Heart left ventricle (tissue), 13 donors: ENCODE results near the gene SYNJ1.

ENCODE experiments used
- POLR2A ChIP-seq, 2 donors: fragments of 450-650 bp; IDR thresholded peaks; one replicate each; pipeline ENCODE4 v1.6.1; 2017; ENCODE audit warnings: antibody characterized with exemption in 2 of 2, mild to moderate bottlenecking in 2 of 2, moderate library complexity in 2 of 2
- TF ChIP-seq, protein P1 (sequence below), 12 donors: fragments of 200-600 bp; sonication (generic) in 4 of 12; IDR thresholded peaks; one replicate each; pipeline versions ENCODE4 v1.5.0 to v1.8.0; 2018 to 2022; ENCODE audit warnings: antibody characterized with exemption in 12 of 12, mild to moderate bottlenecking in 5 of 12
- donor health status: ischemic (EF 13 %, LVEDD 7.1; RV severe dilation, severe dysfunction).
- donor health status: DM: no; HTN: yes; CAD: no.
- donor health status: DM: no; HTN: no; CAD: no.
- donor health status: ischemic (EF 25% LVEDD 6.9; RV normal size, moderate dysfunction).
- donor health status: ischemic (EF 25% LVEDD 5.7; RV mildly dilated, moderate dysfunction).
- donor health status: ischemic (EF 35%, LVEDD 5.7; RV mildly dilated, moderate dysfunction).
- donor health status: nonischemic (EF 11% LVEDD 7.7; RV severe dilation, severe dysfunction).
- donor health status: DM: yes; HTN: yes; CAD: no.
- donor health status: PGD.
- donor health status: ischemic (EF 29% LVEDD 5.4; RV normal size, mild dysfunction).
- donor health status: nonischemic (EF 23%, LVEDD 6.1; RV moderate dilation, normal function).

DNA sequence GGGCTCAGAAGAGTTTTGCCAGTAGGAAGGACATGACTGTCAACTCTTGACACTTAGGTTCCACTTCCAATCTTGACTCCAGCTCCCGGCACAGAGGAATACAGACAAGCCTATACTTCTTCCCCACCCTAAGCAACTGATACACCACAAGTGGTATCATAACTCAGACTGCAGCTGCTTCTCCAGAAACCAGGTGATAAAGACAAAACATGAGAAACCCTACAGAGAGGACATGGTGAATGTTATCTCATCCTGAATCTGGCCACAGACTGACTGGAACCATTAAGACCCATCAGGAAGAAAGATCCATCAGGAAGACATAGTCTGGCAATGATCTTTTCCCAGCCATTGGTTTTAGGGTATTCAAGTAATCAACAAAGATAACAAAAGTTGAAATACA is 30.0 kb upstream of the SYNJ1 start:
- TF ChIP-seq, protein P1, sequence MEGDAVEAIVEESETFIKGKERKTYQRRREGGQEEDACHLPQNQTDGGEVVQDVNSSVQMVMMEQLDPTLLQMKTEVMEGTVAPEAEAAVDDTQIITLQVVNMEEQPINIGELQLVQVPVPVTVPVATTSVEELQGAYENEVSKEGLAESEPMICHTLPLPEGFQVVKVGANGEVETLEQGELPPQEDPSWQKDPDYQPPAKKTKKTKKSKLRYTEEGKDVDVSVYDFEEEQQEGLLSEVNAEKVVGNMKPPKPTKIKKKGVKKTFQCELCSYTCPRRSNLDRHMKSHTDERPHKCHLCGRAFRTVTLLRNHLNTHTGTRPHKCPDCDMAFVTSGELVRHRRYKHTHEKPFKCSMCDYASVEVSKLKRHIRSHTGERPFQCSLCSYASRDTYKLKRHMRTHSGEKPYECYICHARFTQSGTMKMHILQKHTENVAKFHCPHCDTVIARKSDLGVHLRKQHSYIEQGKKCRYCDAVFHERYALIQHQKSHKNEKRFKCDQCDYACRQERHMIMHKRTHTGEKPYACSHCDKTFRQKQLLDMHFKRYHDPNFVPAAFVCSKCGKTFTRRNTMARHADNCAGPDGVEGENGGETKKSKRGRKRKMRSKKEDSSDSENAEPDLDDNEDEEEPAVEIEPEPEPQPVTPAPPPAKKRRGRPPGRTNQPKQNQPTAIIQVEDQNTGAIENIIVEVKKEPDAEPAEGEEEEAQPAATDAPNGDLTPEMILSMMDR (IDR thresholded peaks at IDR 0.05), result no peak
- TF ChIP-seq POLR2A (IDR thresholded peaks at IDR 0.05), result no peak
